Neural crest cell (in vitro differentiated cells): ENCODE data around the gene MRRF. TPM values are rescaled to one million over a fixed set of nuclear protein-coding genes. Genes with fewer than 3 reads are reported as not detected.

Experiments
- DNase-seq: peaks from one replicate; pipeline ENCODE4 v3.0.0; 2021; ENCODE audit warnings: low read depth, mixed read lengths, low spot score
- H3K27ac Mint-ChIP-seq: one replicate; pipeline ENCODE4 v1.8.0; 2021; ENCODE audit warnings: mild to moderate bottlenecking, mixed read lengths; ENCODE audit not compliant: unreplicated experiment
- H3K27me3 Mint-ChIP-seq: 2 replicates; pipeline ENCODE4 v1.8.0; 2021; ENCODE audit warnings: low read depth, mild to moderate bottlenecking, mixed read lengths
- H3K36me3 Mint-ChIP-seq: 2 replicates; pipeline ENCODE4 v1.8.0; 2021; ENCODE audit warnings: low read depth, mild to moderate bottlenecking, mixed read lengths
- H3K4me1 Mint-ChIP-seq: 2 replicates; pipeline ENCODE4 v1.8.0; 2021; ENCODE audit warnings: mixed read lengths
- H3K4me3 Mint-ChIP-seq: one replicate; pipeline ENCODE4 v1.8.0; 2021; ENCODE audit warnings: mild to moderate bottlenecking, mixed read lengths
- H3K9me3 Mint-ChIP-seq: 2 replicates; pipeline ENCODE4 v1.8.0; 2021; ENCODE audit warnings: mixed read lengths
- total RNA-seq: library from RNA; stranded (reverse); gene quantifications from 2 replicates; pipeline ENCODE4 v1.2.1, GENCODE V29; 2021
- TF ChIP-seq, protein P1 (sequence below): fragments of 200-600 bp; sonication (generic); conservative IDR thresholded peaks from 2 replicates; pipeline ENCODE4 v1.5.0; 2021; ENCODE audit warnings: antibody characterized with exemption, mild to moderate bottlenecking

MRRF gene
- total RNA-seq, 1 donor from 2014 or later: 40.1 TPM

DNA sequence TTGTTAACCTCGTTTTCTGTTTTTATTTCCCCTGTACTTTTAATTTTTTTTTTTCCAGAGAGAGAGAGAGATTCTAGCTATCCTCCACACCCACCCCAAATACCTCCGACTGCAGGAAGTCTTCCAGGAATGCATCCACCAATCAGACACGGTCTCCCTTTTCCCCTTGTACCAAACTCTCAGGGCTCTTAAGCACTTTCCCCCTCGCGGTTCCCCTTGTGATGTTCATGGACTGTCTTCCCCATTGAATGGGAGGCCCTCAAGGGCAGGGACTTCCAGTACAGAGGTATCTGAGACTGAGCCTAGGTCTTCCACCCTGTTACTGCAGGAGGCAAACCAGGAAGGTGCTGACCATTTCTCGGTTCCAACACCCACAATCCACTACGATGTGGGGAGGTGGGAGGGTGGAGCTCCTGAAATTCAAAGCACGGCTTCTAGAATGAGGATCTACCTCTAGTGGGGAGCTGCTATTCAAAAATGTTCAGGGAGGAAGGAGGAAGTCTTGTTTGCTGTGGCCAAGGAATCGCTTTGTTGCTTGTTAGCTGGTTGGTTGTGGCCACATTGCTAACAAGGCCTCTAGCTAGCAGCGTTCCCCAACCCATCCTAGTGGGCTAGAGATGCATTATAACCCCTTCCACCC is 68.6 kb downstream of the MRRF start:
- H3K9me3 Mint-ChIP-seq: no peaks in the 10 kb centered on the region
- H3K4me1 Mint-ChIP-seq: peaks cover 22% of the 10 kb centered on the region
- no peak overlapping the region for H3K27ac Mint-ChIP-seq
- peaks cover 12% of the 10 kb centered on the region for H3K27me3 Mint-ChIP-seq
- no peak overlapping the region for H3K4me3 Mint-ChIP-seq
- H3K36me3 Mint-ChIP-seq: no peaks in the 10 kb centered on the region
- TF ChIP-seq, protein P1, sequence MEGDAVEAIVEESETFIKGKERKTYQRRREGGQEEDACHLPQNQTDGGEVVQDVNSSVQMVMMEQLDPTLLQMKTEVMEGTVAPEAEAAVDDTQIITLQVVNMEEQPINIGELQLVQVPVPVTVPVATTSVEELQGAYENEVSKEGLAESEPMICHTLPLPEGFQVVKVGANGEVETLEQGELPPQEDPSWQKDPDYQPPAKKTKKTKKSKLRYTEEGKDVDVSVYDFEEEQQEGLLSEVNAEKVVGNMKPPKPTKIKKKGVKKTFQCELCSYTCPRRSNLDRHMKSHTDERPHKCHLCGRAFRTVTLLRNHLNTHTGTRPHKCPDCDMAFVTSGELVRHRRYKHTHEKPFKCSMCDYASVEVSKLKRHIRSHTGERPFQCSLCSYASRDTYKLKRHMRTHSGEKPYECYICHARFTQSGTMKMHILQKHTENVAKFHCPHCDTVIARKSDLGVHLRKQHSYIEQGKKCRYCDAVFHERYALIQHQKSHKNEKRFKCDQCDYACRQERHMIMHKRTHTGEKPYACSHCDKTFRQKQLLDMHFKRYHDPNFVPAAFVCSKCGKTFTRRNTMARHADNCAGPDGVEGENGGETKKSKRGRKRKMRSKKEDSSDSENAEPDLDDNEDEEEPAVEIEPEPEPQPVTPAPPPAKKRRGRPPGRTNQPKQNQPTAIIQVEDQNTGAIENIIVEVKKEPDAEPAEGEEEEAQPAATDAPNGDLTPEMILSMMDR: no peak
- no peak for DNase-seq

DNA sequence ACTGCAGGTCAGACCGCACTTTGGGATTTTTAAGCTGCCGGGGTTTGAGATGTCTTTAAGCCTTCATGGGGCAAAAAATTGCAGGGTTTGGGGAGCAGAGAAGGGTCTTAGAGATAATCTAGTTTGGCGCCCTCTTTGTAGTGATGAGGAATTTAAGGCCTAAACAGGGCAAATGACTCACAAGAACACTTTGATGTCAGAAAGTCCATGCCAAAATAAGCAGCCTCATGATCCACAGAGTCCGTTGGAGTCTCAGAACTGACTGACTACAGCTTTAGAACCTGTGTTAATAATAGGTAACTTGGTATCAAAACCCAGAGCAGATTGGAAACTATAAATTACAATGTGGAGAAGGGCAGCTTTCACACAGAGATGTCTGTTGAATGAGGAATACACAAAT is 70.2 kb downstream of the MRRF start:
- Mint-ChIP-seq H3K36me3 (no peaks in the 10 kb centered on the region), H3K27me3 (peaks cover 25% of the 10 kb centered on the region), H3K4me1 (peaks cover 22% of the 10 kb centered on the region), H3K27ac (no peak overlapping the region), H3K9me3 (no peaks in the 10 kb centered on the region), H3K4me3 (no peak overlapping the region)
- no peak for DNase-seq
- TF ChIP-seq, protein P1: no peak

- H3K9me3 Mint-ChIP-seq: no peaks in the 10 kb centered on the region
- H3K36me3 Mint-ChIP-seq: no peaks in the 10 kb centered on the region
- peaks cover 30% of the 10 kb centered on the region for H3K27me3 Mint-ChIP-seq
- TF ChIP-seq, protein P1: no peak
- no peak overlapping the region for H3K27ac Mint-ChIP-seq
- peaks cover 21% of the 10 kb centered on the region for H3K4me1 Mint-ChIP-seq
- no peak for DNase-seq
- no peak overlapping the region for H3K4me3 Mint-ChIP-seq
Measured at GRCh38 chr9:122336189-122336588, 71.5 kb downstream of the MRRF start.

DNA sequence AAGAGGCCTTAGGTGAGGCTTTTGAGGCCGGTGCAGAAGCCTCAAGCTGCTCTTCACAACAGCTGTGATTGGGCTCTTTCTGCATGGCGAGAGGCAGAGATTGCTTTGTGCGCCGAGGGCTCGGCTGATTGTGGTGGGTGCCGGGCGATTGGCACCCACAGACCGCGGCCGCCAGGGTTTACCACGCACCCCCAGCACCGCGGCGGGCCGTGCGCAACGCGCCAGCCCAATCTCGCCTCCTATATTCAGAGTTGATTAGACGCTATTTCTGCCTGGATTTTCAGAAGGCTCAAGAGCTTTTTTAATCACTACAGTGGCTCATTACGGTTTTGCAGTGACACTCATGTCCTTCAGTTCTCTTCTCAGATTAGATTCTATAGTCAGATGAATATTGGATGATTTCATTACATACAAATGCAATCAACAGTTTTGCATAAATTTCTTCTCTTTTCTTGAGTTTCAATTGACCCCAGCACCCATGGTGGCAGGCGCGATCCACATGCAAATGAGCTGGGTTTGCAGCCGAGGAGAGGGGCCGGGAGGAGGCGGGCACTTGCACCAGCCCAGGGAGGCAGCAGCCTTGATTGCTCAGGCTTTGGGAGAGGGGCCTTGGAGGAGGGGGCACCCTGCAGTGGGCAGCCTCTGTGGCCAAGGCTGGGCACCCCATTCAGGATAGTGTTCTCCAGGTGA is 72.3 kb downstream of the MRRF start:
- no peaks in the 10 kb centered on the region for H3K36me3 Mint-ChIP-seq
- no peak overlapping the region for H3K4me3 Mint-ChIP-seq
- peaks cover 13% of the 10 kb centered on the region for H3K4me1 Mint-ChIP-seq
- H3K27ac Mint-ChIP-seq: no peak overlapping the region
- H3K9me3 Mint-ChIP-seq: no peaks in the 10 kb centered on the region
- no peak for DNase-seq
- peaks cover 25% of the 10 kb centered on the region for H3K27me3 Mint-ChIP-seq
- TF ChIP-seq, protein P1: no peak

- no peak overlapping the region for H3K4me3 Mint-ChIP-seq
- peaks cover 8% of the 10 kb centered on the region for H3K4me1 Mint-ChIP-seq
- no peaks in the 10 kb centered on the region for H3K36me3 Mint-ChIP-seq
- H3K9me3 Mint-ChIP-seq: no peaks in the 10 kb centered on the region
- DNase-seq: no peak
- no peak overlapping the region for H3K27ac Mint-ChIP-seq
- TF ChIP-seq, protein P1: no peak
- H3K27me3 Mint-ChIP-seq: peaks cover 25% of the 10 kb centered on the region
Measured at GRCh38 chr9:122337556-122337929, 72.9 kb downstream of the MRRF start.
